ENCODE measurements around the gene ORAI1. TPM values are rescaled to one million over a fixed set of nuclear protein-coding genes. Genes with fewer than 3 reads are reported as not detected.
"Not testable (repeated sequence)": the region's sequence is repeated elsewhere in the genome, so short reads cannot be mapped to it uniquely, and the experiment has no call there.

ORAI1 gene
- polyA plus RNA-seq, 4 donors, result 16.1 to 51.4 (median 28.7) TPM

GRCh38 chr12:121666829-121667228, 40.5 kb downstream of the ORAI1 start:
- H3K27me3 ChIP-seq (ENCODE audit: control insufficient read depth in 3 of 3, insufficient read depth in 3 of 3, low read length in 3 of 3); FAIRE-seq; H3K4me3 ChIP-seq (ENCODE audit: low read depth in 1 of 3, low read length in 3 of 3); H3K9me3 ChIP-seq (ENCODE audit: control insufficient read depth in 2 of 2, insufficient read depth in 1 of 2, low read depth in 1 of 2, low read length in 1 of 2); DNase-seq; H3K27ac ChIP-seq (ENCODE audit: low read depth in 1 of 3, low read length in 2 of 3); H3K4me1 ChIP-seq (ENCODE audit: control insufficient read depth in 3 of 3, insufficient read depth in 2 of 3, low read depth in 1 of 3, low read length in 2 of 3); H3K36me3 ChIP-seq (ENCODE audit: control insufficient read depth in 3 of 3, insufficient read depth in 2 of 3, low read depth in 1 of 3, low read length in 3 of 3): not testable (repeated sequence)
- 73 to 89% (median 88%) methylated on average over 6 of the region's 6 CpGs for WGBS, 3 donors

GRCh38 chr12:121668750-121669520, 42.6 kb downstream of the ORAI1 start:
- FAIRE-seq (no peak), DNase-seq (peak in 1 of 2 donors; percentile 59)
- peaks cover 0 to under 1% (median 0%) of the 10 kb centered on the region in 3 donors for H3K36me3 ChIP-seq (ENCODE audit: control insufficient read depth in 3 of 3, insufficient read depth in 2 of 3, low read depth in 1 of 3, low read length in 3 of 3)
- H3K27me3 ChIP-seq (ENCODE audit: control insufficient read depth in 3 of 3, insufficient read depth in 3 of 3, low read length in 3 of 3), result no peaks in the 10 kb centered on the region
- 78 to 82% (median 80%) methylated on average over 18 of the region's 18 CpGs for WGBS, 3 donors
- H3K4me1 ChIP-seq (ENCODE audit: control insufficient read depth in 3 of 3, insufficient read depth in 2 of 3, low read depth in 1 of 3, low read length in 2 of 3), result peaks cover 0 to 20% (median 0%) of the 10 kb centered on the region in 3 donors
- no peak overlapping the region for H3K27ac ChIP-seq (ENCODE audit: low read depth in 1 of 3, low read length in 2 of 3)
- H3K9me3 ChIP-seq (ENCODE audit: control insufficient read depth in 2 of 2, insufficient read depth in 1 of 2, low read depth in 1 of 2, low read length in 1 of 2), result no peaks in the 10 kb centered on the region
- peak overlapping the region in 1 of 3 donors; percentile 20 for H3K4me3 ChIP-seq (ENCODE audit: low read depth in 1 of 3, low read length in 3 of 3)

GRCh38 chr12:121669521-121669900, 43.2 kb downstream of the ORAI1 start, which contains the start of gene MORN3:
MORN3 (minus strand) TSS chr12:121669654; CDS start chr12:121669483, 171 bp downstream.
- Histone ChIP-seq H3K27ac (ENCODE audit: low read depth in 1 of 3, low read length in 2 of 3) (no peak within 1 kb of the TSS), H3K27me3 (ENCODE audit: control insufficient read depth in 3 of 3, insufficient read depth in 3 of 3, low read length in 3 of 3) (no peaks in the 10 kb centered on the region), H3K4me3 (ENCODE audit: low read depth in 1 of 3, low read length in 3 of 3) (peak within 1 kb of the TSS in 1 of 3 donors; percentile 20), H3K36me3 (ENCODE audit: control insufficient read depth in 3 of 3, insufficient read depth in 2 of 3, low read depth in 1 of 3, low read length in 3 of 3) (no peaks in the 10 kb centered on the region), H3K9me3 (ENCODE audit: control insufficient read depth in 2 of 2, insufficient read depth in 1 of 2, low read depth in 1 of 2, low read length in 1 of 2) (no peaks in the 10 kb centered on the region), H3K4me1 (ENCODE audit: control insufficient read depth in 3 of 3, insufficient read depth in 2 of 3, low read depth in 1 of 3, low read length in 2 of 3) (peaks cover 0 to 20% (median 0%) of the 10 kb centered on the region in 3 donors)
- DNase-seq, result peak in 1 of 2 donors; percentile 72
- WGBS, 3 donors, result 93 to 97% (median 94%) methylated on average over 5 of the region's 5 CpGs
- FAIRE-seq, result no peak

- FAIRE-seq (no peak), DNase-seq (peak; percentile 20 to 30)
- Histone ChIP-seq H3K9me3 (ENCODE audit: control insufficient read depth in 2 of 2, insufficient read depth in 1 of 2, low read depth in 1 of 2, low read length in 1 of 2) (no peaks in the 10 kb centered on the region), H3K27ac (ENCODE audit: low read depth in 1 of 3, low read length in 2 of 3) (peak overlapping the region in 2 of 3 donors; percentile 35 to 89), H3K4me3 (ENCODE audit: low read depth in 1 of 3, low read length in 3 of 3) (peak overlapping the region in 2 of 3 donors; percentile 46 to 54), H3K27me3 (ENCODE audit: control insufficient read depth in 3 of 3, insufficient read depth in 3 of 3, low read length in 3 of 3) (no peaks in the 10 kb centered on the region), H3K36me3 (ENCODE audit: control insufficient read depth in 3 of 3, insufficient read depth in 2 of 3, low read depth in 1 of 3, low read length in 3 of 3) (no peaks in the 10 kb centered on the region), H3K4me1 (ENCODE audit: control insufficient read depth in 3 of 3, insufficient read depth in 2 of 3, low read depth in 1 of 3, low read length in 2 of 3) (peaks cover 0 to 20% (median 0%) of the 10 kb centered on the region in 3 donors)
- 14 to 48% (median 32%) methylated on average over 12 of the region's 12 CpGs for WGBS, 3 donors
These were observed 46.7 kb downstream of the ORAI1 start for GRCh38 chr12:121673013-121673511.

GRCh38 chr12:121676190-121676589, 49.9 kb downstream of the ORAI1 start:
- H3K4me1 ChIP-seq (ENCODE audit: control insufficient read depth in 3 of 3, insufficient read depth in 2 of 3, low read depth in 1 of 3, low read length in 2 of 3), result peaks cover 0 to 11% (median 0%) of the 10 kb centered on the region in 3 donors
- H3K36me3 ChIP-seq (ENCODE audit: control insufficient read depth in 3 of 3, insufficient read depth in 2 of 3, low read depth in 1 of 3, low read length in 3 of 3), result no peaks in the 10 kb centered on the region
- no peaks in the 10 kb centered on the region for H3K9me3 ChIP-seq (ENCODE audit: control insufficient read depth in 2 of 2, insufficient read depth in 1 of 2, low read depth in 1 of 2, low read length in 1 of 2)
- no peak overlapping the region for H3K4me3 ChIP-seq (ENCODE audit: low read depth in 1 of 3, low read length in 3 of 3)
- no peak overlapping the region for H3K27ac ChIP-seq (ENCODE audit: low read depth in 1 of 3, low read length in 2 of 3)
- WGBS, 3 donors, result 91 to 98% (median 96%) methylated on average over 5 of the region's 5 CpGs
- H3K27me3 ChIP-seq (ENCODE audit: control insufficient read depth in 3 of 3, insufficient read depth in 3 of 3, low read length in 3 of 3), result no peaks in the 10 kb centered on the region
- no peak for FAIRE-seq
- DNase-seq, result no peak

- no peaks in the 10 kb centered on the region for H3K27me3 ChIP-seq (ENCODE audit: control insufficient read depth in 3 of 3, insufficient read depth in 3 of 3, low read length in 3 of 3)
- FAIRE-seq (no peak), DNase-seq (no peak)
- whole genome bisulfite sequencing, 3 donors, result 64 to 76% (median 66%) methylated on average over 3 of the region's 3 CpGs
- no peaks in the 10 kb centered on the region for H3K9me3 ChIP-seq (ENCODE audit: control insufficient read depth in 2 of 2, insufficient read depth in 1 of 2, low read depth in 1 of 2, low read length in 1 of 2)
- no peaks in the 10 kb centered on the region for H3K4me1 ChIP-seq (ENCODE audit: control insufficient read depth in 3 of 3, insufficient read depth in 2 of 3, low read depth in 1 of 3, low read length in 2 of 3)
- no peak overlapping the region for H3K27ac ChIP-seq (ENCODE audit: low read depth in 1 of 3, low read length in 2 of 3)
- no peaks in the 10 kb centered on the region for H3K36me3 ChIP-seq (ENCODE audit: control insufficient read depth in 3 of 3, insufficient read depth in 2 of 3, low read depth in 1 of 3, low read length in 3 of 3)
- no peak overlapping the region for H3K4me3 ChIP-seq (ENCODE audit: low read depth in 1 of 3, low read length in 3 of 3)
These were observed 52.0 kb downstream of the ORAI1 start for GRCh38 chr12:121678305-121678704.

- no peaks in the 10 kb centered on the region for H3K27me3 ChIP-seq (ENCODE audit: control insufficient read depth in 3 of 3, insufficient read depth in 3 of 3, low read length in 3 of 3)
- no peaks in the 10 kb centered on the region for H3K9me3 ChIP-seq (ENCODE audit: control insufficient read depth in 2 of 2, insufficient read depth in 1 of 2, low read depth in 1 of 2, low read length in 1 of 2)
- no peak overlapping the region for H3K4me3 ChIP-seq (ENCODE audit: low read depth in 1 of 3, low read length in 3 of 3)
- DNase-seq (no peak), FAIRE-seq (no peak)
- H3K4me1 ChIP-seq (ENCODE audit: control insufficient read depth in 3 of 3, insufficient read depth in 2 of 3, low read depth in 1 of 3, low read length in 2 of 3), result no peaks in the 10 kb centered on the region
- WGBS, 3 donors, result 74 to 78% (median 78%) methylated on average over 9 of the region's 9 CpGs
- H3K27ac ChIP-seq (ENCODE audit: low read depth in 1 of 3, low read length in 2 of 3), result no peak overlapping the region
- H3K36me3 ChIP-seq (ENCODE audit: control insufficient read depth in 3 of 3, insufficient read depth in 2 of 3, low read depth in 1 of 3, low read length in 3 of 3), result no peaks in the 10 kb centered on the region
These were observed 52.5 kb downstream of the ORAI1 start for GRCh38 chr12:121678716-121679300.

GRCh38 chr12:121679661-121680197, 53.4 kb downstream of the ORAI1 start:
- not testable (repeated sequence) for FAIRE-seq

More at GRCh38 chr12:121679661-121680197, 53.4 kb downstream of the ORAI1 start:
- not testable (repeated sequence) for H3K4me3 ChIP-seq (ENCODE audit: low read depth in 1 of 3, low read length in 3 of 3); H3K9me3 ChIP-seq (ENCODE audit: control insufficient read depth in 2 of 2, insufficient read depth in 1 of 2, low read depth in 1 of 2, low read length in 1 of 2); H3K27ac ChIP-seq (ENCODE audit: low read depth in 1 of 3, low read length in 2 of 3); H3K4me1 ChIP-seq (ENCODE audit: control insufficient read depth in 3 of 3, insufficient read depth in 2 of 3, low read depth in 1 of 3, low read length in 2 of 3); DNase-seq; H3K27me3 ChIP-seq (ENCODE audit: control insufficient read depth in 3 of 3, insufficient read depth in 3 of 3, low read length in 3 of 3); H3K36me3 ChIP-seq (ENCODE audit: control insufficient read depth in 3 of 3, insufficient read depth in 2 of 3, low read depth in 1 of 3, low read length in 3 of 3)
- 86 to 94% (median 86%) methylated on average over 12 to 13 of the region's 13 CpGs for WGBS, 3 donors
